Bronchial epithelial cell (primary cell): ENCODE data around the gene RBM20. TPM values are rescaled to one million over a fixed set of nuclear protein-coding genes. Genes with fewer than 3 reads are reported as not detected.
A peak's percentile ranks its signal among the peaks of the same experiment; 100 is the strongest.
"Not testable (repeated sequence)": the region's sequence is repeated elsewhere in the genome, so short reads cannot be mapped to it uniquely, and the experiment has no call there.

ENCODE experiments used
- DNase-seq: peaks from one replicate; pipeline ENCODE4 v3.0.0-alpha.2; 2010; ENCODE audit warnings: low read depth
- FAIRE-seq: peaks from 2 replicates; lab custom pipeline; 2011; peaks lifted over from hg19 to GRCh38; lab: Jason Lieb, UNC
- H3K27me3 ChIP-seq: 2 replicates; pipeline ENCODE4 v1.5.1; 2011; ENCODE audit warnings: low read length; ENCODE audit not compliant: control insufficient read depth, insufficient read depth
- H3K36me3 ChIP-seq: 2 replicates; pipeline ENCODE4 v1.5.1; 2011; ENCODE audit warnings: low read length; ENCODE audit not compliant: control insufficient read depth, insufficient read depth
- H3K4me3 ChIP-seq: 2 replicates; pipeline ENCODE4 v1.5.1; 2011; ENCODE audit warnings: mild to moderate bottlenecking, low read depth, low read length, control low read depth
- CTCF ChIP-seq: IDR thresholded peaks from 2 replicates; pipeline ENCODE4 v1.5.1; 2011; ENCODE audit warnings: mild to moderate bottlenecking, moderate library complexity, low read length, control low read depth, inconsistent platforms; ENCODE audit not compliant: insufficient read depth, severe bottlenecking
- total RNA-seq: library from RNA; depleted of rRNA; stranded (reverse); fragments of >200 nt; gene quantifications from 2 replicates; pipeline ENCODE4 v1.2.1, GENCODE V29; 2014

Gene RBM20
- total RNA-seq, 1 donor from 2014 or later = not detected

GRCh38 chr10:110723224-110723891 is 79.2 kb downstream of the RBM20 start:
- DNase-seq = no peak
- no peak for FAIRE-seq
- Histone ChIP-seq H3K27me3 (no peaks in the 10 kb centered on the region), H3K4me3 (no peak overlapping the region), H3K36me3 (no peaks in the 10 kb centered on the region)
- no peak for TF ChIP-seq CTCF

DNA sequence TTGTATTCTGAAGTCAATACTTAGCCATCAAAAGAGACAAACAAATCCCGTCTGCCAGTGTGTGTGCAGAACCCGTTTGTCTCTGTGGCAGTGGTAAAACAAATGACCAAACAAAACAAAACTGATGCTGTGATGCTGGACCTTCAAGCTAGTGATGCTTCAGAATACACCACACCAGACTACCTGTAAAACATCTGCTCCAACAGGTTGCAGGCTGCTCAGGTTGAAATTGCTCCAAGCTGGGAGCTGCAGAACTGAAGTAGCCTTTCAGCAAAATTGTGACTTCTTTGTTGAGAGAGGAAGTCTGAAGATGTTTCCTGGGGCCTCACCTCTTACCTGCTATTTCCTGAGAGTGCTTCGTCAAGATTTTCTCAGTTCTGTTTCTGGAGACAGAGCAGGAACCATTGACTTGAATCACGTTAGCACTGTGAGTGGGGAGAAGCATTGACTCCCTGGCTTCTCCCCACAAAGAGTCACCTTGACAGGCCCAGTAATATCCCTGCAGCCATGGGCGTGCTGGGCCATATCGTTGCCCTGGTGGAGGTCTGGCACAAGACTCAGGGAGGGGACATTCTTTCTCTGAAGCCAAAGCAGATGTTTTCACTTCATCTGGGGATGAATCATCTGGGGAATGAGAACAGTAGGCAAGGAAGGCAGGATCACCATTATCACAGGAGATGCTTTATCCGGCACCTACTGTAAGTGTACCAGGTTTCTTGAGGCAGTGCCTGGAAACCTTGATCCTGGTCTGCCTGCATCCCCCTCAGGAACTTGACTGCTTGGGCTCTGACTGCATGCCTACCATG is 80.2 kb downstream of the RBM20 start:
- peak; percentile 23 for FAIRE-seq
- DNase-seq = no peak
- Histone ChIP-seq H3K36me3 (no peaks in the 10 kb centered on the region), H3K4me3 (no peak overlapping the region), H3K27me3 (no peaks in the 10 kb centered on the region)
- no peak for TF ChIP-seq CTCF

DNA sequence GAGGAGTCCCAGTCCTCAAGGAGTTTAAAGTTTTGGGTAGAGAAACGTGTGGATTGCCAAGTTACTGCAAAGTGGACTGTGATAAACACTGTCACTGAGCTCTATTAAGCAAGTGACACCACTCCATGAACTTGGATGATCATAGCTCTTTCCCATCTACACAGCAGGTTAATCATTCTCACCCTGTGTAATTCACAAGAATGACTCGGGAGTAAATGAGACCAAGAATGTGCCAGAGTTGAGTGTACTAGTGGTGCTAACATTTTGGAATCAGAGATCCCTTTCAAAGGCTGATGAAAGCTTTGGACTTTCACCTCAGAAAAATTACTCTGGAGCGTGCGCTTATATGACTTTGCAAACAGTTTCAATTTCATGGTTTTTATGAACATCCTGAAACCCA is 80.8 kb downstream of the RBM20 start:
- no peak for TF ChIP-seq CTCF
- no peak for FAIRE-seq
- Histone ChIP-seq H3K27me3 (peaks cover under 1% of the 10 kb centered on the region), H3K36me3 (no peaks in the 10 kb centered on the region), H3K4me3 (no peak overlapping the region)
- no peak for DNase-seq

DNA sequence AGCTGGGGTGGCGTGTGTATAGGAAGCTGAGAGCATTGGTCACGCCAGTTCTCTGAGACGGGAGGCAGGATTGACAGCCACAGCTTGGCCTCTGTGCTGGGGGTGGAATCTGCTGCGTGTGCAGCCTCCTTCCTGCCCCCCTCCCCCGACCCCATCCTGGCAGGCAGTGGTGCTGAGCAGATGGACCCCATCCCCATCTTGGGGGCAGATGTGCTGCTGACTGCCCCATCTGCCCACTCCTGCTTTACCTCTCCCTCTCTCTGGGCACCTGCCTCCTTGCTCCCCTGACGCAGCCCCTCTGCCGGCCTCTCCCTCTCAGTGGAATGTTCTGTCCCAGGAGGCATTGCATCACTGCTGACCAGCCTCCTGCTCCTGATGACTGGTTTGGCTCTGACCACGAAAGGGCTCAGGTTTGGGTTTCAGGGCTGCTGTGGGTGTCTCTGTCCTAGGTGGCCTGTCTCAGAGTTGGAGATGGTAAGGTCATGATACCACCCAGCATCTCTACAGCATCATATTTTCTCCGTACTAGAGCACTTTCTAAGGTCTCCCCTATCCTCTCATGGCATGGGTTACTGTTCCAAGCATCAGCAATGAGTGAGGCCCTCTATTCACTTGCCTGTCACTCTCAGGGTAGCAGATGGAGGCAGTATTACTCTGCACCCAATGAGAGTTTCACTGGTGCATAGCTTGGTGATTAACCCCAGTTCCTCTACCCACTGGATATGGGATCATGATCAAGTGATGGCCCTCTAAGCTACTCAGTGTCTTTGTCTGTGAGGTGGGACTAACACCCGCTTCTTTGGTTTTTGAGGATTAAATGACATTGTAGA is 81.9 kb downstream of the RBM20 start:
- no peak for TF ChIP-seq CTCF
- FAIRE-seq (no peak), DNase-seq (peak; percentile 21)
- H3K4me3 ChIP-seq = no peak overlapping the region
- peaks cover 2% of the 10 kb centered on the region for H3K27me3 ChIP-seq
- no peaks in the 10 kb centered on the region for H3K36me3 ChIP-seq

DNA sequence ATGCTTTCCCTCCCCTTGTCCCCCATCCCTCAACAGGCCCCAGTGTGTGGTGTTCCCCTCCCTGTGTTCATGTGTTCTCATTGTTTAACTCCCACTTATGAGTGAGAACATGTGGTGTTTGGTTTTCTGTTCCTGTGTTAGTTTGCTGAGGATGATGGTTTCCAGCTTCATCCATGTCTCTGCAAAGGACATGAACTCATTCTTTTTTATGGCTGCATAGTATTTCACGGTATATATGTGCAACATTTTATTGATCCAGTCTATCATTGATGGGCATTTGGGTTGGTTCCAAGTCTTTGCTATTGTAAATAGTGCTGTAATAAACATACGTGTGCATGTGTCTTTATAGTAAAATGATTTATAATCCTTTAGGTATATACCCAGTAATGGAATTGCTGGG is 83.6 kb downstream of the RBM20 start:
- not testable (repeated sequence) for H3K27me3 ChIP-seq, DNase-seq, FAIRE-seq

GRCh38 chr10:110730345-110731050 is 86.4 kb downstream of the RBM20 start:
- DNase-seq (no peak), FAIRE-seq (no peak)
- TF ChIP-seq CTCF = no peak
- H3K27me3 ChIP-seq = peaks cover 8% of the 10 kb centered on the region
- H3K36me3 ChIP-seq = no peaks in the 10 kb centered on the region
- no peak overlapping the region for H3K4me3 ChIP-seq

More for the DNA sequence above, 83.6 kb downstream of the RBM20 start:
- H3K36me3 ChIP-seq, H3K4me3 ChIP-seq: not testable (repeated sequence)
